ENCODE results near the gene NEU2.
"Not testable (repeated sequence)": the region's sequence is repeated elsewhere in the genome, so short reads cannot be mapped to it uniquely, and the experiment has no call there.

NEU2 gene

GRCh38 chr2:233062451-233062850 lies 30.0 kb downstream of the NEU2 start:
- no peaks in the 10 kb centered on the region for H3K9me3 Mint-ChIP-seq
- peaks cover 53% of the 10 kb centered on the region for H3K36me3 Mint-ChIP-seq (ENCODE audit: low read depth)

DNA sequence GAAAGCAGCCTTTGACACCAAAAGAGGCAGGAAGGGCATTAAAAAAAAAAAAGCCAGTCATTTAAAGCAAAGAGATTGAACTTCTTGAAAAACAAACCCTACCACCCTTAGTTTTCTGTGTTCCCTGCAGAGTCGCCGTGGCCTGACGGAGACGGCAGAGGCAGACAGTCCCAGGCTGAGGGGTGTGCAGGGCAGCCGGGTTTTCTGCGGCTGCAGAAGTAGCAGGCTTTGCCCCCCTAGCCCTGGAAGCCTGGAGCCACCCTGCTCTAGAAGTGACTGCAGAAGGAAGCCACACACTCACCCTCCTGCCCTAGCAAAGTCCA lies 30.4 kb downstream of the NEU2 start:
- peaks cover 40% of the 10 kb centered on the region for H3K4me1 Mint-ChIP-seq (ENCODE audit: low read depth)
- no peaks in the 10 kb centered on the region for H3K9me3 Mint-ChIP-seq
- H3K27ac Mint-ChIP-seq, result peak overlapping the region; percentile 23
- no peak for DNase-seq (ENCODE audit: low spot score)
- H3K4me3 Mint-ChIP-seq, result peak overlapping the region; percentile 99
- no peaks in the 10 kb centered on the region for H3K27me3 Mint-ChIP-seq (ENCODE audit: low read depth)
- H3K36me3 Mint-ChIP-seq (ENCODE audit: low read depth), result peaks cover 57% of the 10 kb centered on the region

More at GRCh38 chr2:233062451-233062850, 30.0 kb downstream of the NEU2 start:
- DNase-seq (ENCODE audit: low spot score), result no peak
- Mint-ChIP-seq H3K4me3 (peak overlapping the region; percentile 99), H3K27ac (peak overlapping the region; percentile 32), H3K4me1 (ENCODE audit: low read depth) (peaks cover 40% of the 10 kb centered on the region), H3K27me3 (ENCODE audit: low read depth) (no peaks in the 10 kb centered on the region)

- DNase-seq (ENCODE audit: low spot score), result no peak
- H3K4me3 Mint-ChIP-seq, result peak overlapping the region; percentile 99
- no peak overlapping the region for H3K27ac Mint-ChIP-seq
- no peaks in the 10 kb centered on the region for H3K27me3 Mint-ChIP-seq (ENCODE audit: low read depth)
- H3K36me3 Mint-ChIP-seq (ENCODE audit: low read depth), result peaks cover 58% of the 10 kb centered on the region
- H3K9me3 Mint-ChIP-seq, result no peaks in the 10 kb centered on the region
- H3K4me1 Mint-ChIP-seq (ENCODE audit: low read depth), result peaks cover 39% of the 10 kb centered on the region
Measured at GRCh38 chr2:233063269-233063975, 30.9 kb downstream of the NEU2 start.

DNA sequence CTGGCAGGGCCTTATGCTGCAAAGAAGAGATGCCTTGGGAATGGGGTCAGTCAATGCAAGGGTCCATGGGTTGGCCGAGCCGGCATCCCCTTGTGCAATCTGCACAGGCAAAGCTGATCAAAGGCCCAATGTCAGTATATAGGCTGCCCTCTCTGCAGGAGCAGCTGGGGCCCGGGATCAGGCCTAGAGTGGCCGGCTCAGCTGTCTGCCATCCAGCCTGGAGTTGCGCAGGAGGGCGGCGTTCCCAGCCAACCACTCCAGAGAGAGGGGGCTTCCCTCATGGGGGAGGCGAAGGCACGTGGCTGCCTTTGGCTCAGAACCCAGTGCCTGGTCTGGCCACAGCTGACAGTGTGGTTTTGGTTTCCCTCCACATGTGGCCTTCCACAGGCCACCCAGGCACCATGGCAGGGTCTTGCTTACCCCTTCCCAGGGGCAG lies 31.5 kb downstream of the NEU2 start:
- peaks cover 64% of the 10 kb centered on the region for H3K36me3 Mint-ChIP-seq (ENCODE audit: low read depth)
- peak overlapping the region; percentile 99 for H3K4me3 Mint-ChIP-seq
- H3K27ac Mint-ChIP-seq, result no peak overlapping the region
- H3K4me1 Mint-ChIP-seq (ENCODE audit: low read depth), result peaks cover 45% of the 10 kb centered on the region
- DNase-seq (ENCODE audit: low spot score), result no peak
- no peaks in the 10 kb centered on the region for H3K9me3 Mint-ChIP-seq
- no peaks in the 10 kb centered on the region for H3K27me3 Mint-ChIP-seq (ENCODE audit: low read depth)

GRCh38 chr2:233064530-233065199 lies 32.2 kb downstream of the NEU2 start:
- Mint-ChIP-seq H3K27ac (peak overlapping the region; percentile 2), H3K4me1 (ENCODE audit: low read depth) (peaks cover 51% of the 10 kb centered on the region), H3K36me3 (ENCODE audit: low read depth) (peaks cover 69% of the 10 kb centered on the region), H3K27me3 (ENCODE audit: low read depth) (no peaks in the 10 kb centered on the region), H3K4me3 (peak overlapping the region; percentile 11), H3K9me3 (no peaks in the 10 kb centered on the region)
- DNase-seq (ENCODE audit: low spot score), result no peak

- not testable (repeated sequence) for DNase-seq (ENCODE audit: low spot score); H3K27me3 Mint-ChIP-seq (ENCODE audit: low read depth); H3K4me3 Mint-ChIP-seq; H3K9me3 Mint-ChIP-seq; H3K27ac Mint-ChIP-seq
- H3K4me1 Mint-ChIP-seq (ENCODE audit: low read depth), result peaks cover 54% of the 10 kb centered on the region
- peaks cover 75% of the 10 kb centered on the region for H3K36me3 Mint-ChIP-seq (ENCODE audit: low read depth)
Measured at GRCh38 chr2:233065200-233065589, 32.7 kb downstream of the NEU2 start.

- H3K4me3 Mint-ChIP-seq, result no peak overlapping the region
- peaks cover 78% of the 10 kb centered on the region for H3K36me3 Mint-ChIP-seq (ENCODE audit: low read depth)
- H3K4me1 Mint-ChIP-seq (ENCODE audit: low read depth), result peaks cover 59% of the 10 kb centered on the region
- DNase-seq (ENCODE audit: low spot score), result no peak
- H3K27me3 Mint-ChIP-seq (ENCODE audit: low read depth), result no peaks in the 10 kb centered on the region
- H3K9me3 Mint-ChIP-seq, result no peaks in the 10 kb centered on the region
- H3K27ac Mint-ChIP-seq, result no peak overlapping the region
Measured at GRCh38 chr2:233065954-233066470, 33.5 kb downstream of the NEU2 start.

DNA sequence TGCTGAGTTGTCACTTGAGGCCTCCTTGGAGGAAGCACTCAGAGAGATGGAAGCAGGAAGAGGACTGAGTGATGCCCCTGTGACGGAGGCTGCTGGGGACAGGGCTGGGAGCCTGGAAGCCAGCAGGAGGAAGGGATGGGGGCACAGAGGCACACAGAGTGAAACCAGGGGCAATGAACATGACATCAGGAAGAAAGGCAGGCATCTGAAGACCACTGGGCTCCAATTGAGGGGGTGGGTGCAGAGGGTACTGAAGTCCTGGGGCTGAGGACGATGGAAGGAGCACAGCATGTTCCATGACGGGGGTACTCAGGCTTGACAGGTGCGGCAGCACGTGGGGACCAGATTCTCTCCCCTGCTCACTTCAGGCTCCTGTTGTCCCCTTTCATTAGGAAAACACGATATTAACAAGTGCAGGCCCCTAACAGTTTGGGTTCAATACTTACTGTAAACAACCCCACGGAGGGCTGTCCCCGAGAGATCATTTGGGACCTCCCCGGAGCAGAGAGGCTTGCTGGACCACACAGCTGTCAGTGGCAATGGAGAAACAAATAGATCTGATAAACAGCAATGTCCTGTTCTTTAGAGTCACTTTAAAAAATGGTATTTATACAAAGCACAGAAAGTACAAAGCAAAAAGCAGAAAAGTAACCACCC lies 36.4 kb downstream of the NEU2 start:
- Mint-ChIP-seq H3K9me3 (peaks cover 5% of the 10 kb centered on the region), H3K27ac (peak overlapping the region; percentile 12), H3K36me3 (ENCODE audit: low read depth) (peaks cover 76% of the 10 kb centered on the region), H3K4me1 (ENCODE audit: low read depth) (peaks cover 42% of the 10 kb centered on the region), H3K27me3 (ENCODE audit: low read depth) (no peaks in the 10 kb centered on the region), H3K4me3 (no peak overlapping the region)
- no peak for DNase-seq (ENCODE audit: low spot score)

- no peak overlapping the region for H3K4me3 Mint-ChIP-seq
Measured at GRCh38 chr2:233072838-233073237, 40.4 kb downstream of the NEU2 start.

DNA sequence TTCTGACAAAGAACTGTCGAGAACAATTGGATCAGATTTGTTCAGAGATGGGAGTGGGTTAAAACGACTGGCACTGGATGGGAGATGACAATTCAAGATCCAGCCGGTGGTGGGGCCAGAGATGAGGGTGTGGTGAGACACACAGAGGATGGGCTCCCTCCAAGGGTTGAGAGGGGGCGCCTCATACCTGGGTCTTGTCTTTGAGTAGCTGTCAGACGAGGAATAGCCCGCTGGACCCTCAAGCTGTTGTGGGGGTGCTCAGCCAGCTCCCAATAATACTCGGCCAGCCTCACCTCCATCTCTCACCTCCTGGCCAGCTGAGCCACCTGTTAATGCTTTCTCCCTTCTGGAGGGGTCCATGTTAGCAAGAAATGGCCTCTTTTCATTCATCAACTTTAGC lies 41.6 kb downstream of the NEU2 start:
- H3K36me3 Mint-ChIP-seq (ENCODE audit: low read depth), result peaks cover 48% of the 10 kb centered on the region
- no peak overlapping the region for H3K4me3 Mint-ChIP-seq
- no peak for DNase-seq (ENCODE audit: low spot score)
- H3K4me1 Mint-ChIP-seq (ENCODE audit: low read depth), result peaks cover 28% of the 10 kb centered on the region
- H3K27me3 Mint-ChIP-seq (ENCODE audit: low read depth), result no peaks in the 10 kb centered on the region
- no peak overlapping the region for H3K27ac Mint-ChIP-seq
- peaks cover 5% of the 10 kb centered on the region for H3K9me3 Mint-ChIP-seq

More at GRCh38 chr2:233072838-233073237, 40.4 kb downstream of the NEU2 start:
- H3K36me3 Mint-ChIP-seq (ENCODE audit: low read depth), result peaks cover 52% of the 10 kb centered on the region
- H3K4me1 Mint-ChIP-seq (ENCODE audit: low read depth), result peaks cover 28% of the 10 kb centered on the region
- DNase-seq (ENCODE audit: low spot score), result no peak
- no peak overlapping the region for H3K27ac Mint-ChIP-seq
- peaks cover 5% of the 10 kb centered on the region for H3K9me3 Mint-ChIP-seq
- H3K27me3 Mint-ChIP-seq (ENCODE audit: low read depth), result no peaks in the 10 kb centered on the region

DNA sequence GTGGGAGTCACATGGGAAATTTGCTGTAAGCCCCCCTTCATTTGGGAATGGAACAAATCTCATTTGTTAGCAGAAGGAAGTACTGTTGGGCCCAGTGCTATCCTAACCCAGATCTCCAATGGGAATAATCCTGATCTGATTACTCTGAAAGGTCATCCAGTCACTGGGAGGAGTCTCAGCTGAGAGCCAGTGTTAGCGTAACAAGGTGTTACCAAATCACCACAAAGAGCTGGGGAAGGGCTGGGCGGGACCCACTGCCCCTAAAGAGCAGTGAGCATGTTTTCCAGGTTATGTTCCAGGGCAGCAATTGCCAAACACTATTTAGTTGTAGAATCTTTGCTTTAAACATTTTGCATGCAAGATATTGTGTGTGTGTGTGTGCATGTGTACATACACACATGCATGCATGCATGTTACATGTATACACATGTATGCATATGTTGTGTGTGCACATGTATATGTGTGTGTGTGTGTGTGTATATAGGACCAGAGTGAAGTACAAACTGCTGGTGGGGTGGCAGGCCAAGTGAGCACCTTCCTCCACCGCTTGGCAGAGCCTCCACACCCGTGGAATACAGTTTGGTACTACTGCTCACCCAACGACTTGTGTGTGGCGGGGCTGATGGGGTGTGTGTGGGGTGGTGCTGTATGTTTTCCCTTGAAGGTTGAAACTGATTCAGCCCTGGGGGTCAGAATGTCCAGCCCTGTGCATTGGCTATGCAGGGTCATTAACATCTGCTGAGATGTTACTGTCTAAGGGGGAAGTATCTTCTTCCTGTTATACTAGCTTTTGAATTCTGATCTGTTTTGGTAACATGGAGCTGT lies 42.9 kb downstream of the NEU2 start:
- no peak overlapping the region for H3K27ac Mint-ChIP-seq
- DNase-seq (ENCODE audit: low spot score), result no peak
- peaks cover 45% of the 10 kb centered on the region for H3K36me3 Mint-ChIP-seq (ENCODE audit: low read depth)
- no peak overlapping the region for H3K4me3 Mint-ChIP-seq
- no peaks in the 10 kb centered on the region for H3K27me3 Mint-ChIP-seq (ENCODE audit: low read depth)
- peaks cover 26% of the 10 kb centered on the region for H3K4me1 Mint-ChIP-seq (ENCODE audit: low read depth)
- peaks cover 5% of the 10 kb centered on the region for H3K9me3 Mint-ChIP-seq

DNA sequence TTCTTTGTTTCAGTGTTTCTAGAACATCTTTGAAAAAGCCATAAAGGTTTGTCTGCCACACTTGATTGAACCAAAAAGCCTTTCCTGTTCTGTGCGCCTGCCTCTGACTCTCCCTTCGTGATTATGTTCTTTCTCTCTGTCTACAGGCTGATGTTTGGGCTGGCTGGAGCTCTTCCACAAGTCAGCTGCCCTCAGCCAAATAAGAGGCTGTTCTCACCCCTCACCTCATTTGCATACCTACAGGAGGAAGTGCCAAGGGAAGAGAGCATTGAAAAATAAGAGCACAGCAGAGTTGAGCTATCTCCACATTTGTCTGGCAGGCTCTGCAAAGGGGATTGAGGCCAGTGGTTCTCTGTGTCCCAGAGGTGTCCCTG lies 43.5 kb downstream of the NEU2 start:
- H3K27ac Mint-ChIP-seq, result no peak overlapping the region
- no peak overlapping the region for H3K4me3 Mint-ChIP-seq
- no peak for DNase-seq (ENCODE audit: low spot score)
- peaks cover 28% of the 10 kb centered on the region for H3K4me1 Mint-ChIP-seq (ENCODE audit: low read depth)
- H3K36me3 Mint-ChIP-seq (ENCODE audit: low read depth), result peaks cover 43% of the 10 kb centered on the region
- no peaks in the 10 kb centered on the region for H3K27me3 Mint-ChIP-seq (ENCODE audit: low read depth)
- peaks cover 5% of the 10 kb centered on the region for H3K9me3 Mint-ChIP-seq

- no peaks in the 10 kb centered on the region for H3K27me3 Mint-ChIP-seq (ENCODE audit: low read depth)
- DNase-seq (ENCODE audit: low spot score), result no peak
Measured at GRCh38 chr2:233076749-233077148, 44.3 kb downstream of the NEU2 start.

More at GRCh38 chr2:233076749-233077148, 44.3 kb downstream of the NEU2 start:
- Mint-ChIP-seq H3K27ac (peak overlapping the region; percentile 75), H3K4me3 (no peak overlapping the region), H3K4me1 (ENCODE audit: low read depth) (peaks cover 34% of the 10 kb centered on the region), H3K36me3 (ENCODE audit: low read depth) (peaks cover 41% of the 10 kb centered on the region), H3K9me3 (peaks cover 2% of the 10 kb centered on the region)
